Stomach (tissue), 9 donors: Measurements from ENCODE around the gene SLC35G6. TPM values are rescaled to one million over a fixed set of nuclear protein-coding genes. Genes with fewer than 3 reads are reported as not detected.

Experiments used
- DNase-seq, 2 donors: peaks; one replicate each; pipeline versions ENCODE4 v3.0.0 to v3.0.0-alpha.2; 2013 to 2019
- H3K27ac ChIP-seq, 5 donors: fragments of 200-600 bp in 4 of 5; sonication (generic) in 4 of 5; one replicate each; pipeline ENCODE4 v1.5.1; 2013 to 2019; ENCODE audit warnings: mild to moderate bottlenecking in 1 of 5, moderate library complexity in 1 of 5
- H3K27me3 ChIP-seq, 3 donors: fragments of 200-600 bp; sonication (generic); one replicate each; pipeline ENCODE4 v1.5.1; 2017 to 2019; ENCODE audit warnings: mixed run types in 1 of 3
- H3K36me3 ChIP-seq, 4 donors: fragments of 200-600 bp; sonication (generic); 1 replicate in 3 of 4; 2 replicates in 1 of 4; pipeline ENCODE4 v1.5.1; 2016 to 2019
- H3K4me1 ChIP-seq, 4 donors: fragments of 200-600 bp; sonication (generic); one replicate each; pipeline ENCODE4 v1.5.1; 2016 to 2019
- H3K4me3 ChIP-seq, 4 donors: fragments of 200-600 bp; sonication (generic) in 3 of 4; one replicate each; pipeline ENCODE4 v1.5.1; 2016 to 2019; ENCODE audit warnings: mild to moderate bottlenecking in 1 of 4
- H3K9me3 ChIP-seq, 4 donors: fragments of 200-600 bp; sonication (generic); one replicate each; pipeline ENCODE4 v1.5.1; 2016 to 2019
- CTCF ChIP-seq, 7 experiments: fragments of 450-650 bp in 4 of 7; fragments of 200-600 bp in 3 of 7; sonication (generic) in 3 of 7; IDR thresholded peaks; one replicate each; pipeline ENCODE4 v1.5.1; 2016 to 2019; ENCODE audit warnings: antibody characterized with exemption in 7 of 7, control low read depth in 2 of 7, mild to moderate bottlenecking in 1 of 7
- EP300 ChIP-seq: sonication (generic); formaldehyde crosslinking; IDR thresholded peaks from one replicate; pipeline ENCODE4 v1.6.1; 2017; ENCODE audit warnings: antibody characterized with exemption
- POLR2A ChIP-seq, 4 donors: fragments of 450-650 bp; IDR thresholded peaks; one replicate each; pipeline ENCODE4 v1.6.1; 2016; ENCODE audit warnings: antibody characterized with exemption in 4 of 4, control low read depth in 2 of 4, mild to moderate bottlenecking in 1 of 4, moderate library complexity in 1 of 4
- POLR2AphosphoS5 ChIP-seq, 3 donors: sonication (generic); formaldehyde crosslinking; IDR thresholded peaks; one replicate each; pipeline ENCODE4 v1.6.1; 2016; ENCODE audit warnings: antibody characterized with exemption in 3 of 3
- WGBS, 5 donors: extraction: QIAGEN DNeasy Blood & Tissue Kit in 3 of 5; methylation state at CpG; one replicate each; pipeline versions ENCODE4 v1.1.5 to v1.1.7; 2013 to 2018; 5-methylcytosine and 5-hydroxymethylcytosine counted together
- intact Hi-C: fragments of 100-400 bp; cut with DNase I; formaldehyde crosslinking; loops from one replicate; pipeline ENCODE4 v1.15.1; 2023; ENCODE audit warnings: low total_unique reads
- polyA plus RNA-seq, 3 donors: library from polyadenylated mRNA; stranded (reverse); fragments of 200-250 nt; gene quantifications; one replicate each; pipeline ENCODE4 v1.2.3, GENCODE V29; 2013
- total RNA-seq, 5 donors: library from RNA; depleted of rRNA; stranded (reverse); fragments of >200 nt; gene quantifications; one replicate each; pipeline versions ENCODE4 v1.1.0 to v1.2.3, GENCODE V29; 2014 to 2016
- donor health status: healthy with polysubstance abuse.
- donor health status: Bipolar disorder and iron deficiency.
- donor health status: healthy.

Gene SLC35G6
- total and polyA plus RNA-seq, 8 donors = not detected

- no peak overlapping the region for H3K4me3 ChIP-seq
- DNase-seq = no peak
- no peak overlapping the region for H3K27ac ChIP-seq
- H3K9me3 ChIP-seq = no peaks in the 10 kb centered on the region
- H3K27me3 ChIP-seq = no peaks in the 10 kb centered on the region
- TF ChIP-seq EP300 (no peak), POLR2A (IDR thresholded peaks at IDR 0.05) (no peak), POLR2AphosphoS5 (IDR thresholded peaks at IDR 0.05) (no peak), CTCF (IDR thresholded peaks at IDR 0.05) (no peak)
- intact Hi-C loops = no loop called here
- H3K36me3 ChIP-seq = peaks cover 87 to 100% (median 100%) of the 10 kb centered on the region in 4 donors
- H3K4me1 ChIP-seq = no peaks in the 10 kb centered on the region
- WGBS, 5 donors = 87 to 93% (median 90%) methylated on average over 9 of the region's 9 CpGs
These were observed 27.6 kb downstream of the SLC35G6 start for GRCh38 chr17:7508846-7509245.

GRCh38 chr17:7509937-7510336, 28.7 kb downstream of the SLC35G6 start:
- TF ChIP-seq POLR2A (IDR thresholded peaks at IDR 0.05) = no peak
- TF ChIP-seq CTCF (IDR thresholded peaks at IDR 0.05) = no peak
- no peak for TF ChIP-seq POLR2AphosphoS5 (IDR thresholded peaks at IDR 0.05)
- no peak for TF ChIP-seq EP300
- no peaks in the 10 kb centered on the region for H3K9me3 ChIP-seq
- peaks cover 0 to 8% (median under 1%) of the 10 kb centered on the region in 4 donors for H3K4me1 ChIP-seq
- 63 to 83% (median 70%) methylated on average over 5 of the region's 5 CpGs for whole genome bisulfite sequencing, 5 donors
- no peak for DNase-seq
- peaks cover 83 to 97% (median 97%) of the 10 kb centered on the region in 4 donors for H3K36me3 ChIP-seq
- no peaks in the 10 kb centered on the region for H3K27me3 ChIP-seq
- H3K4me3 ChIP-seq = no peak overlapping the region
- intact Hi-C loops = loop anchor here (5.0 kb wide), 1 partner anchor 42 kb away; no protein-coding TSS in a partner anchor
- H3K27ac ChIP-seq = no peak overlapping the region

- TF ChIP-seq POLR2A (IDR thresholded peaks at IDR 0.05) (no peak), POLR2AphosphoS5 (IDR thresholded peaks at IDR 0.05) (no peak), CTCF (IDR thresholded peaks at IDR 0.05) (no peak), EP300 (no peak)
- no peak overlapping the region for H3K27ac ChIP-seq
- DNase-seq = no peak
- WGBS, 5 donors = 79 to 82% (median 80%) methylated on average over 10 of the region's 10 CpGs
- intact Hi-C loops = loop anchor here (5.0 kb wide), 1 partner anchor 41 kb away; no protein-coding TSS in a partner anchor
- no peaks in the 10 kb centered on the region for H3K9me3 ChIP-seq
- H3K36me3 ChIP-seq = peaks cover 78 to 85% (median 85%) of the 10 kb centered on the region in 4 donors
- H3K4me3 ChIP-seq = no peak overlapping the region
- H3K27me3 ChIP-seq = no peaks in the 10 kb centered on the region
- peaks cover 0 to 20% (median 4%) of the 10 kb centered on the region in 4 donors for H3K4me1 ChIP-seq
These were observed 29.9 kb downstream of the SLC35G6 start for GRCh38 chr17:7511108-7511507.

GRCh38 chr17:7512105-7512504, 30.9 kb downstream of the SLC35G6 start:
- peaks cover 69 to 75% (median 75%) of the 10 kb centered on the region in 4 donors for H3K36me3 ChIP-seq
- WGBS, 5 donors = 85 to 92% (median 90%) methylated on average over 6 to 15 of the region's 15 CpGs

More at GRCh38 chr17:7512105-7512504, 30.9 kb downstream of the SLC35G6 start:
- Histone ChIP-seq H3K9me3 (no peaks in the 10 kb centered on the region), H3K4me3 (no peak overlapping the region), H3K27me3 (no peaks in the 10 kb centered on the region), H3K27ac (no peak overlapping the region), H3K4me1 (peaks cover 0 to 21% (median 4%) of the 10 kb centered on the region in 4 donors)
- intact Hi-C loops = loop anchor here (5.0 kb wide), 1 partner anchor 40 kb away; no protein-coding TSS in a partner anchor
- DNase-seq = no peak
- no peak for TF ChIP-seq POLR2AphosphoS5 (IDR thresholded peaks at IDR 0.05)
- TF ChIP-seq EP300 = no peak
- no peak for TF ChIP-seq POLR2A (IDR thresholded peaks at IDR 0.05)
- TF ChIP-seq CTCF (IDR thresholded peaks at IDR 0.05) = no peak
